Osteoblast (primary cell): ENCODE results near the gene LANCL1. TPM values are rescaled to one million over a fixed set of nuclear protein-coding genes. Genes with fewer than 3 reads are reported as not detected.

Source experiments
- DNase-seq: peaks from one replicate; pipeline ENCODE4 v3.0.0; 2011; ENCODE audit warnings: low spot score, mixed read lengths; ENCODE audit not compliant: insufficient read length; ENCODE audit errors: missing footprints
- H2AFZ ChIP-seq: 2 replicates; pipeline ENCODE4 v1.6.0; 2011; ENCODE audit warnings: mild to moderate bottlenecking, low read length
- H3K27ac ChIP-seq: 2 replicates; pipeline ENCODE4 v1.5.1; 2011; ENCODE audit warnings: mild to moderate bottlenecking, low read depth, low read length, moderate library complexity
- H3K27me3 ChIP-seq: 2 replicates; pipeline ENCODE4 v1.6.0; 2012; ENCODE audit warnings: mild to moderate bottlenecking, control low read depth, inconsistent platforms, low read length, moderate library complexity; ENCODE audit not compliant: insufficient read depth
- H3K36me3 ChIP-seq: 2 replicates; pipeline ENCODE4 v1.5.1; 2011; ENCODE audit warnings: mild to moderate bottlenecking, low read length, control low read depth, moderate library complexity; ENCODE audit not compliant: insufficient read depth
- H3K4me1 ChIP-seq: 2 replicates; pipeline ENCODE4 v1.5.1; 2011; ENCODE audit warnings: mild to moderate bottlenecking, low read length, control low read depth, moderate library complexity; ENCODE audit not compliant: insufficient read depth
- H3K4me2 ChIP-seq: 2 replicates; pipeline ENCODE4 v1.6.0; 2011; ENCODE audit warnings: mild to moderate bottlenecking, low read length; ENCODE audit not compliant: insufficient read depth
- H3K4me3 ChIP-seq: fragments of 200-600 bp; sonication (generic); 3 replicates; pipeline ENCODE4 v1.5.1; 2012; ENCODE audit warnings: mild to moderate bottlenecking, low read length, inconsistent platforms; ENCODE audit not compliant: insufficient read depth
- H3K79me2 ChIP-seq: 2 replicates; pipeline ENCODE4 v1.6.0; 2012; ENCODE audit warnings: mild to moderate bottlenecking, low read length, control low read depth, inconsistent platforms; ENCODE audit not compliant: insufficient read depth
- H3K9me3 ChIP-seq: 2 replicates; pipeline ENCODE4 v1.5.1; 2011; ENCODE audit warnings: low read depth, low read length, control low read depth
- H4K20me1 ChIP-seq: 2 replicates; pipeline ENCODE4 v1.6.0; 2012; ENCODE audit warnings: mild to moderate bottlenecking, low read length, control low read depth; ENCODE audit not compliant: insufficient read depth
- CTCF ChIP-seq: IDR thresholded peaks from 2 replicates; pipeline ENCODE4 v1.5.1; 2011; ENCODE audit warnings: mild to moderate bottlenecking, low read depth, low read length, moderate library complexity; ENCODE audit errors: extremely low read depth
- total RNA-seq: library from RNA; depleted of rRNA; stranded (reverse); fragments of >200 nt; gene quantifications from 2 replicates; pipeline ENCODE4 v1.2.3, GENCODE V29; 2012

The LANCL1 gene
- total RNA-seq, 1 donor = 35.8 TPM

GRCh38 chr2:210459880-210460279 is 16.7 kb downstream of the LANCL1 start:
- Histone ChIP-seq H3K27me3 (no peaks in the 10 kb centered on the region), H4K20me1 (no peaks in the 10 kb centered on the region), H3K4me1 (no peaks in the 10 kb centered on the region), H3K4me2 (no peak overlapping the region), H2AFZ (no peak overlapping the region), H3K4me3 (no peak overlapping the region), H3K79me2 (no peaks in the 10 kb centered on the region), H3K9me3 (no peaks in the 10 kb centered on the region), H3K27ac (no peak overlapping the region), H3K36me3 (peaks cover 19% of the 10 kb centered on the region)
- DNase-seq = no peak
- no peak for TF ChIP-seq CTCF

- TF ChIP-seq CTCF = no peak
- Histone ChIP-seq H3K27ac (no peak overlapping the region), H3K79me2 (no peaks in the 10 kb centered on the region), H3K4me3 (no peak overlapping the region), H3K4me1 (no peaks in the 10 kb centered on the region), H3K36me3 (peaks cover 23% of the 10 kb centered on the region), H3K9me3 (no peaks in the 10 kb centered on the region), H3K27me3 (no peaks in the 10 kb centered on the region), H2AFZ (no peak overlapping the region), H3K4me2 (no peak overlapping the region), H4K20me1 (no peaks in the 10 kb centered on the region)
- no peak for DNase-seq
Measured at GRCh38 chr2:210459407-210459806, 17.2 kb downstream of the LANCL1 start.

GRCh38 chr2:210458395-210458794 is 18.2 kb downstream of the LANCL1 start:
- no peak overlapping the region for H2AFZ ChIP-seq
- TF ChIP-seq CTCF = no peak
- no peak overlapping the region for H3K4me3 ChIP-seq
- H3K27me3 ChIP-seq = no peaks in the 10 kb centered on the region
- DNase-seq = no peak
- H3K79me2 ChIP-seq = no peaks in the 10 kb centered on the region
- no peaks in the 10 kb centered on the region for H4K20me1 ChIP-seq
- H3K4me2 ChIP-seq = no peak overlapping the region
- no peak overlapping the region for H3K27ac ChIP-seq
- no peaks in the 10 kb centered on the region for H3K4me1 ChIP-seq
- H3K9me3 ChIP-seq = no peaks in the 10 kb centered on the region
- peaks cover 30% of the 10 kb centered on the region for H3K36me3 ChIP-seq

- H3K79me2 ChIP-seq = no peaks in the 10 kb centered on the region
- DNase-seq = no peak
- TF ChIP-seq CTCF = no peak
Measured at GRCh38 chr2:210456571-210456970, 20.0 kb downstream of the LANCL1 start.

More at GRCh38 chr2:210456571-210456970, 20.0 kb downstream of the LANCL1 start:
- peaks cover 33% of the 10 kb centered on the region for H3K36me3 ChIP-seq
- H4K20me1 ChIP-seq = no peaks in the 10 kb centered on the region
- H3K4me2 ChIP-seq = no peak overlapping the region
- no peaks in the 10 kb centered on the region for H3K27me3 ChIP-seq
- no peak overlapping the region for H3K27ac ChIP-seq
- H3K9me3 ChIP-seq = no peaks in the 10 kb centered on the region
- no peaks in the 10 kb centered on the region for H3K4me1 ChIP-seq
- H2AFZ ChIP-seq = no peak overlapping the region
- no peak overlapping the region for H3K4me3 ChIP-seq
